AG09319 (cell line): ENCODE results near the gene RPS19.

Source experiments
- DNase-seq: peaks from one replicate; pipeline ENCODE4 v3.0.0-alpha.2; 2010; ENCODE audit warnings: low read depth; ENCODE audit errors: extremely low read depth
- TF ChIP-seq, protein P1 (sequence below): IDR thresholded peaks from 2 replicates; pipeline ENCODE4 v1.5.1; 2011; ENCODE audit warnings: low read depth, mild to moderate bottlenecking, inconsistent platforms, low read length, moderate library complexity

RPS19 gene

DNA sequence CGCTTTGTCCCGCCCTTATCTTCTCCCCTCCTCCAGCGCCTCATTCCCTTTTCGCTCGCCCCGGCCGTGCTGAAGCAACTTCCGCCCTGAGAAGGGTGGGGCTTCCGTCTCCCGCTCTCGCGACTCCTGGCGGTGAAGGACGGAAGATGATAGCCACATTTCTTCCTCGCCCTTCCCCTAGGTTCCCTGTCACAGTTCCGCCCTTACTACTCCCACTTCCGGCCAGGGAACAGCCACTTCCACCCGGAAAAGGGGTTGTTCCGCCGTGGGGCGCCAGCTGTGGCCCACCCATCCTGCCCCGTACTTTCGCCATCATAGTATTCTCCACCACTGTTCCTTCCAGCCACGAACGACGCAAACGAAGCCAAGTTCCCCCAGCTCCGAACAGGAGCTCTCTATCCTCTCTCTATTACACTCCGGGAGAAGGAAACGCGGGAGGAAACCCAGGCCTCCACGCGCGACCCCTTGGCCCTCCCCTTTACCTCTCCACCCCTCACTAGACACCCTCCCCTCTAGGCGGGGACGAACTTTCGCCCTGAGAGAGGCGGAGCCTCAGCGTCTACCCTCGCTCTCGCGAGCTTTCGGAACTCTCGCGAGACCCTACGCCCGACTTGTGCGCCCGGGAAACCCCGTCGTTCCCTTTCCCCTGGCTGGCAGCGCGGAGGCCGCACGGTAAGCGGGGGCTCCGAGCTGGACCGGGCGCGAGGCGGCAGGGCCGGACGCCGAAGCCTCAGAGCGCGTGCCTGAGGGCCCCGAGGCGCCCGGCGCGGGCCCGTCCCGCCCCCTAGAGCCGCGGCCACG, at the start of gene RPS19:
TSS of gene RPS19 (plus strand) at position 638 of the 801 bp plus-strand sequence. CDS start 520 bp downstream, outside the sequence.
- TF ChIP-seq, protein P1, sequence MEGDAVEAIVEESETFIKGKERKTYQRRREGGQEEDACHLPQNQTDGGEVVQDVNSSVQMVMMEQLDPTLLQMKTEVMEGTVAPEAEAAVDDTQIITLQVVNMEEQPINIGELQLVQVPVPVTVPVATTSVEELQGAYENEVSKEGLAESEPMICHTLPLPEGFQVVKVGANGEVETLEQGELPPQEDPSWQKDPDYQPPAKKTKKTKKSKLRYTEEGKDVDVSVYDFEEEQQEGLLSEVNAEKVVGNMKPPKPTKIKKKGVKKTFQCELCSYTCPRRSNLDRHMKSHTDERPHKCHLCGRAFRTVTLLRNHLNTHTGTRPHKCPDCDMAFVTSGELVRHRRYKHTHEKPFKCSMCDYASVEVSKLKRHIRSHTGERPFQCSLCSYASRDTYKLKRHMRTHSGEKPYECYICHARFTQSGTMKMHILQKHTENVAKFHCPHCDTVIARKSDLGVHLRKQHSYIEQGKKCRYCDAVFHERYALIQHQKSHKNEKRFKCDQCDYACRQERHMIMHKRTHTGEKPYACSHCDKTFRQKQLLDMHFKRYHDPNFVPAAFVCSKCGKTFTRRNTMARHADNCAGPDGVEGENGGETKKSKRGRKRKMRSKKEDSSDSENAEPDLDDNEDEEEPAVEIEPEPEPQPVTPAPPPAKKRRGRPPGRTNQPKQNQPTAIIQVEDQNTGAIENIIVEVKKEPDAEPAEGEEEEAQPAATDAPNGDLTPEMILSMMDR = peak; percentile 50
- peak; percentile 97 for DNase-seq

DNA sequence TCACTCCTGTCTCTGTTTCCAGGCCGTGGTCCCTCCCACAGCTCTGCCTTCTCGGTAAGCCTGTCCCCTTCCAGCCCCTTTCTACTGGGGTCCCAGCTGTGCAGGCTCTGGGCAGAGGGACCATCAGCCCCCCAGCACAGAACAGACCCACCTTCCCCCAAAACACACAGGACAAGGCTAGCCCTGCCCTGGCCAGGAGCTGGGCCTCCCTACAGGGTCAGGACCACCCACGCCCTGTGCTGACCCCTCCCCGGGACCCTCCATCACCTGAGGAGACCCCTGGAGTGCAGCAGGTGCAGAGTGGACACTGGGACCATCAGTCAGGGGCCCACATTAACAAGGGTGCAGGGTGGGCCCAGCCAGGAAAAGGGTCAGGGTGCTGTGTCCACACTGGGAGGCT, 49.8 kb upstream of the RPS19 start:
- no peak for DNase-seq
- TF ChIP-seq, protein P1 = no peak

- no peak for DNase-seq
- TF ChIP-seq, protein P1 = no peak
These were observed 49.0 kb upstream of the RPS19 start for GRCh38 chr19:41811036-41811435.

GRCh38 chr19:41811981-41812380, 48.1 kb upstream of the RPS19 start:
- TF ChIP-seq, protein P1 = no peak
- no peak for DNase-seq

DNA sequence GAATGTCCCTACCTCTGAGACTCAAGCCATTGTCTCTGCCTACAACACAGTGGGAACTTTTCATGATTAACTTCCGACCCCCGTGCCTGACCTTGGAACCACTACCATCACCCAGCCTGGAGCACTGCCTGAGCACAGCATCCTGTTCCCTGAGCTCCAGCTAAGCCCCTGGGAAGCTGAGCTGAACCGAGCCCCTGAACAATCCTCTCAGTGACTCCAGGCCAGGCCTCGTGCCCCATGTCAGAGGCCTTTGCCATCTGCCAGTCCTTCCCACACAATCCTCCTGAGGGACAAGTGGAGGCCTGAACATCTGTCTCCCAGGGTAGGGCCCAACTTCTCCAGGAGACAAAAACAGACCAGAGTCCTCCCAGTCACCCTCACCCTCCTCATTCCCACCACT, 46.1 kb upstream of the RPS19 start:
- TF ChIP-seq, protein P1 = no peak

GRCh38 chr19:41815301-41815700, 44.8 kb upstream of the RPS19 start:
- DNase-seq = no peak
- TF ChIP-seq, protein P1 = no peak

More for the DNA sequence above, 46.1 kb upstream of the RPS19 start:
- no peak for DNase-seq

DNA sequence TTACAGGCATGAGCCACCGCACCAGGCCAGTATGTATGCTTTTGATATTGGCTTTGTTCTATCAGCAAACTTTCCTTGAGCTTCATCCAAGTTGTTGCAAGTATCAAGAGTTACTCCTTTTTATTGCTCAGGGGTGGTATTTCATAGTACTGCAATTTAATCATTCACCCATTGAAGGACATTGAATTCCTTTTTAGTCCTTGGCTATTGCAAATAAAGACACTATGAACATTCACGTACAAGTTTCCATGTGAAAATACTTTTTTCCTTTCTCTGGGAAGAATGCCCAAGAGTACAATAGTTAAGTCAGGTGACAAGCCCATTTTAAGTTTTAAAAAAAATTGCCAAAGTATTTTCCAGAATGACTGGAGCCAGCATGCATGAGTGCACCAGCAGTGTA, 43.3 kb upstream of the RPS19 start:
- TF ChIP-seq, protein P1 = no peak
- DNase-seq = no peak
